HCT116 (cell line): ENCODE measurements around the gene EXOC4. TPM values are rescaled to one million over a fixed set of nuclear protein-coding genes. Genes with fewer than 3 reads are reported as not detected.

Experiments
- ATAC-seq: fragments of 200-7000 bp; cut with Tn5 transposase; 2 replicates; pipeline ENCODE4 v1.9.1; 2020; ENCODE audit warnings: mild to moderate bottlenecking, moderate library complexity
- BruUV-seq: library from RNA; stranded (reverse); fragments of 400-500 nt; replicated peaks from 2 replicates; lab custom pipeline; 2021; lab: Mats Ljungman, UMichigan
- CTCF ChIA-PET: fragments of 300-600 bp; sonication (Branson Sonifier 250); formaldehyde crosslinking; loops from one replicate; lab custom pipeline; 2021; ENCODE audit warnings: antibody characterized with exemption; lab: Charles Lee
- POLR2A ChIA-PET: fragments of 300-600, 350-600 bp; sonication (Branson Sonifier 250); formaldehyde crosslinking; loops from one replicate; lab custom pipeline; 2021; ENCODE audit warnings: antibody characterized with exemption; lab: Charles Lee
- RAD21 ChIA-PET, 2 experiments: fragments of 300-600 bp; sonication (Branson Sonifier 250); formaldehyde crosslinking; loops; one replicate each; lab custom pipeline; 2023; ENCODE audit warnings: low total read pairs in 2 of 2; ENCODE audit not compliant: uncharacterized antibody in 2 of 2, unreplicated experiment in 2 of 2, low non-redundant PET in 1 of 2; lab: Charles Lee
- DNase-seq: peaks from one replicate; pipeline ENCODE4 v3.0.0-alpha.2; 2010; ENCODE audit warnings: low read depth, low spot score
- H2AFZ ChIP-seq: fragments of 200-600 bp; shearing (Covaris generic), sonication (generic); 2 replicates; pipeline ENCODE4 v1.6.1; 2017; ENCODE audit warnings: low read depth, mixed run types, mixed read lengths, antibody characterized with exemption, low read length; ENCODE audit not compliant: poor library complexity, severe bottlenecking
- H3K27ac ChIP-seq: 2 replicates; pipeline ENCODE4 v1.5.1; 2012; ENCODE audit warnings: low read depth, low read length
- H3K27me3 ChIP-seq: fragments of 200-600 bp; sonication (generic); 2 replicates; pipeline ENCODE4 v1.6.1; 2016; ENCODE audit warnings: mixed run types, low read length, mixed read lengths; ENCODE audit not compliant: insufficient read depth
- H3K36me3 ChIP-seq, 2 experiments: fragments of 200-500 bp in 1 of 2; fragments of 200-600 bp in 1 of 2; sonication (Bioruptor generic) in 1 of 2; sonication (generic) in 1 of 2; 2 replicates each; pipeline versions ENCODE4 v1.5.1 to v1.6.1; 2014 to 2016; ENCODE audit warnings: low read length in 2 of 2, inconsistent platforms in 1 of 2, mixed read lengths in 1 of 2, mixed run types in 1 of 2; ENCODE audit not compliant: insufficient read depth in 2 of 2, control insufficient read depth in 1 of 2
- H3K4me1 ChIP-seq, 2 experiments: fragments of 200-600 bp in 1 of 2; sonication (generic) in 1 of 2; 2 replicates each; pipeline versions ENCODE4 v1.5.1 to v1.6.1; 2012 to 2017; ENCODE audit warnings: low read length in 2 of 2, inconsistent platforms in 1 of 2, mild to moderate bottlenecking in 1 of 2, mixed read lengths in 1 of 2, mixed run types in 1 of 2, moderate library complexity in 1 of 2; ENCODE audit not compliant: insufficient read depth in 2 of 2, control insufficient read depth in 1 of 2
- H3K4me2 ChIP-seq: fragments of 200-600 bp; sonication (generic); 2 replicates; pipeline ENCODE4 v1.6.1; 2017; ENCODE audit warnings: mixed run types, low read length, mixed read lengths
- H3K4me3 ChIP-seq, 2 experiments: fragments of 200-600 bp in 1 of 2; sonication (generic) in 1 of 2; replicated peaks in 1 of 2; 2 replicates each; pipeline ENCODE4 v1.5.1; 2011 to 2016; ENCODE audit warnings: low read length in 2 of 2, control low read depth in 1 of 2, low read depth in 1 of 2, mild to moderate bottlenecking in 1 of 2, mixed read lengths in 1 of 2, mixed run types in 1 of 2
- H3K79me2 ChIP-seq: fragments of 200-600 bp; sonication (generic); 2 replicates; pipeline ENCODE4 v1.6.1; 2017; ENCODE audit warnings: mild to moderate bottlenecking, mixed run types, low read length, moderate library complexity, mixed read lengths; ENCODE audit not compliant: insufficient read depth
- H3K9ac ChIP-seq: fragments of 200-600 bp; sonication (generic); 2 replicates; pipeline ENCODE4 v1.6.1; 2016; ENCODE audit warnings: low read length, mixed read lengths
- H3K9me2 ChIP-seq: fragments of 200-600 bp; sonication (generic), shearing (Covaris generic); 2 replicates; pipeline ENCODE4 v1.6.1; 2017; ENCODE audit warnings: mixed run types, mild to moderate bottlenecking, moderate library complexity; ENCODE audit not compliant: insufficient read depth
- H3K9me3 ChIP-seq, 2 experiments: fragments of 200-500 bp in 1 of 2; fragments of 200-600 bp in 1 of 2; sonication (Bioruptor generic) in 1 of 2; sonication (generic) in 1 of 2; 2 replicates each; pipeline ENCODE4 v1.6.1; 2014 to 2017; ENCODE audit warnings: low read length in 2 of 2, mixed read lengths in 2 of 2, inconsistent platforms in 1 of 2, low read depth in 1 of 2, mild to moderate bottlenecking in 1 of 2, mixed run types in 1 of 2, moderate library complexity in 1 of 2; ENCODE audit not compliant: control insufficient read depth in 1 of 2, insufficient read depth in 1 of 2
- H4K20me1 ChIP-seq: fragments of 200-600 bp; sonication (generic), shearing (Covaris generic); 2 replicates; pipeline ENCODE4 v1.6.1; 2017; ENCODE audit warnings: mixed run types, mild to moderate bottlenecking, moderate library complexity; ENCODE audit not compliant: insufficient read depth
- CEBPB ChIP-seq: IDR thresholded peaks from 2 replicates; pipeline ENCODE4 v1.6.1; 2012; ENCODE audit warnings: low read depth
- ELF1 ChIP-seq: IDR thresholded peaks from 2 replicates; pipeline ENCODE4 v1.6.1; 2012; ENCODE audit warnings: low read depth, borderline replicate concordance
- EZH2 ChIP-seq: fragments of 200-600 bp; sonication (generic); IDR thresholded peaks from 2 replicates; pipeline ENCODE4 v1.6.1; 2017; ENCODE audit warnings: antibody characterized with exemption, mixed run types
- FOSL1 ChIP-seq: IDR thresholded peaks from 2 replicates; pipeline ENCODE4 v1.6.1; 2012; ENCODE audit warnings: low read depth
- JUND ChIP-seq: IDR thresholded peaks from 2 replicates; pipeline ENCODE4 v1.6.1; 2012
- POLR2A ChIP-seq: IDR thresholded peaks from 2 replicates; pipeline ENCODE4 v1.7.0; 2011; ENCODE audit warnings: borderline replicate concordance; ENCODE audit not compliant: insufficient read depth, insufficient read length; ENCODE audit errors: extremely low read depth
- POLR2AphosphoS5 ChIP-seq: IDR thresholded peaks from 2 replicates; pipeline ENCODE4 v1.6.1; 2011; ENCODE audit warnings: mild to moderate bottlenecking, low read depth, low read length, moderate library complexity
- RAD21 ChIP-seq: IDR thresholded peaks from 2 replicates; pipeline ENCODE4 v1.6.1; 2012; ENCODE audit warnings: low read depth, mild to moderate bottlenecking
- SIN3A ChIP-seq: IDR thresholded peaks from 2 replicates; pipeline ENCODE4 v1.6.1; 2012; ENCODE audit warnings: low read depth
- SP1 ChIP-seq: IDR thresholded peaks from 2 replicates; pipeline ENCODE4 v1.6.1; 2012; ENCODE audit warnings: low read depth
- SRF ChIP-seq: IDR thresholded peaks from 2 replicates; pipeline ENCODE4 v1.6.1; 2012; ENCODE audit warnings: low read depth
- YY1 ChIP-seq: IDR thresholded peaks from 2 replicates; pipeline ENCODE4 v1.6.1; 2011; ENCODE audit warnings: low read length, low read depth, moderate library complexity, mild to moderate bottlenecking; ENCODE audit not compliant: insufficient replicate concordance; ENCODE audit errors: extremely low read depth
- ZFX ChIP-seq: fragments of 450-650 bp; IDR thresholded peaks from 2 replicates; pipeline ENCODE4 v1.6.1; 2017
- ZNF274 ChIP-seq: fragments of 200-500 bp; sonication (Bioruptor generic); IDR thresholded peaks from 2 replicates; pipeline ENCODE4 v1.6.1; 2014; ENCODE audit warnings: mild to moderate bottlenecking, low read depth, low read length, inconsistent platforms
- intact Hi-C: fragments of 100-400 bp; cut with micrococcal nuclease; formaldehyde crosslinking; loops from 2 replicates; pipeline ENCODE4 v1.10.0; 2022
- total RNA-seq: library from RNA; stranded (reverse); gene quantifications from one replicate; pipeline ENCODE4 v1.2.1, GENCODE V29; 2021; ENCODE audit not compliant: unreplicated experiment
- TF ChIP-seq, protein P1 (sequence below): IDR thresholded peaks from 2 replicates; pipeline ENCODE4 v1.6.1; 2012
- TF ChIP-seq, protein P2 (sequence below): IDR thresholded peaks from 2 replicates; pipeline ENCODE4 v1.6.1; 2011; ENCODE audit warnings: mild to moderate bottlenecking, low read length, moderate library complexity; ENCODE audit not compliant: insufficient replicate concordance; ENCODE audit errors: extremely low read depth
- TF ChIP-seq, protein P3 (sequence below): IDR thresholded peaks from 2 replicates; pipeline ENCODE4 v1.6.1; 2012; ENCODE audit warnings: low read depth
- TF ChIP-seq, protein P4 (sequence below): IDR thresholded peaks from 2 replicates; pipeline ENCODE4 v1.6.1; 2012
- TF ChIP-seq, protein P5 (sequence below), 3 experiments: fragments of 200-600 bp in 1 of 3; sonication (generic) in 1 of 3; IDR thresholded peaks in 2 of 3; conservative IDR thresholded peaks in 1 of 3; 2 replicates each; pipeline ENCODE4 v1.5.1; 2012 to 2017; ENCODE audit warnings: low read depth in 2 of 3, low read length in 2 of 3, antibody characterized with exemption in 1 of 3, borderline replicate concordance in 1 of 3, control low read depth in 1 of 3, mild to moderate bottlenecking in 1 of 3, mixed read lengths in 1 of 3, mixed run types in 1 of 3, moderate library complexity in 1 of 3; ENCODE audit not compliant: insufficient read depth in 1 of 3

Gene EXOC4
- total RNA-seq, 1 experiment from 2014 or later, result 40.3 TPM

DNA sequence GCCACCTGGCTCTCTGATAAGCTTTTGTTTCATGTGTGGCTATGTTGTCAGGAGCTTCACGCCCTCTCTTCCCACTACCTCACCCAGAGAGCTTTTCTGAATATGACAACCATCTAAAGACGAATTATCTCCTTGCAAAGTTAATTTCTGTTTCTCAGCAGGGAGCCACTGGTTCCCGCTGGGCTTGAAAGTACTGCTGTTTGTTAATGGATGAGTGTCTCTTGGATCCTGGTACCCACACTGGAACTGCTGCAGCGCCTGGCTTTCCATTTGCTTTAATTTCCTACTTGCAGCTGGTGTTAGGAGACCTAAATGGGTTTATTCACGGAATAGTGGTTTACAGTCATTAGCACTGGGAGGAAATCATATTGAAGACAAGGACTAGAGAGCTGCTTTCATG, 606.4 kb downstream of the EXOC4 start:
- Histone ChIP-seq H3K36me3 (no peaks in the 10 kb centered on the region), H3K27ac (no peak overlapping the region), H3K4me1 (peaks cover 0 to under 1% of the 10 kb centered on the region in 2 experiments; a peak in 2 of 4 replicates), H3K4me3 (no peak overlapping the region), H3K9ac (no peak overlapping the region), H3K9me3 (no peaks in the 10 kb centered on the region), H4K20me1 (no peaks in the 10 kb centered on the region), H3K9me2 (no peaks in the 10 kb centered on the region), H3K4me2 (no peak overlapping the region), H3K27me3 (no peaks in the 10 kb centered on the region), H2AFZ (no peak overlapping the region), H3K79me2 (no peaks in the 10 kb centered on the region)
- no TSS peak for BruUV-seq
- ATAC-seq, result no peak
- intact Hi-C loops, result loop anchor here (10.0 kb wide), 1 partner anchor 466 kb away; no protein-coding TSS in a partner anchor
- RAD21 ChIA-PET, result no interaction called here
- CTCF ChIA-PET, result no interaction called here
- no peak for DNase-seq
- TF ChIP-seq ZFX (no peak), CEBPB (no peak), SP1 (no peak), YY1 (no peak), POLR2A (no peak), POLR2AphosphoS5 (no peak), ELF1 (no peak), EZH2 (no peak), SRF (no peak), FOSL1 (no peak), JUND (no peak), SIN3A (no peak), ZNF274 (no peak), RAD21 (no peak)
- TF ChIP-seq, protein P1, sequence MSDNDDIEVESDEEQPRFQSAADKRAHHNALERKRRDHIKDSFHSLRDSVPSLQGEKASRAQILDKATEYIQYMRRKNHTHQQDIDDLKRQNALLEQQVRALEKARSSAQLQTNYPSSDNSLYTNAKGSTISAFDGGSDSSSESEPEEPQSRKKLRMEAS, result no peak
- TF ChIP-seq, protein P2, sequence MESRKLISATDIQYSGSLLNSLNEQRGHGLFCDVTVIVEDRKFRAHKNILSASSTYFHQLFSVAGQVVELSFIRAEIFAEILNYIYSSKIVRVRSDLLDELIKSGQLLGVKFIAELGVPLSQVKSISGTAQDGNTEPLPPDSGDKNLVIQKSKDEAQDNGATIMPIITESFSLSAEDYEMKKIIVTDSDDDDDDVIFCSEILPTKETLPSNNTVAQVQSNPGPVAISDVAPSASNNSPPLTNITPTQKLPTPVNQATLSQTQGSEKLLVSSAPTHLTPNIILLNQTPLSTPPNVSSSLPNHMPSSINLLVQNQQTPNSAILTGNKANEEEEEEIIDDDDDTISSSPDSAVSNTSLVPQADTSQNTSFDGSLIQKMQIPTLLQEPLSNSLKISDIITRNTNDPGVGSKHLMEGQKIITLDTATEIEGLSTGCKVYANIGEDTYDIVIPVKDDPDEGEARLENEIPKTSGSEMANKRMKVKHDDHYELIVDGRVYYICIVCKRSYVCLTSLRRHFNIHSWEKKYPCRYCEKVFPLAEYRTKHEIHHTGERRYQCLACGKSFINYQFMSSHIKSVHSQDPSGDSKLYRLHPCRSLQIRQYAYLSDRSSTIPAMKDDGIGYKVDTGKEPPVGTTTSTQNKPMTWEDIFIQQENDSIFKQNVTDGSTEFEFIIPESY, result no peak
- TF ChIP-seq, protein P3, sequence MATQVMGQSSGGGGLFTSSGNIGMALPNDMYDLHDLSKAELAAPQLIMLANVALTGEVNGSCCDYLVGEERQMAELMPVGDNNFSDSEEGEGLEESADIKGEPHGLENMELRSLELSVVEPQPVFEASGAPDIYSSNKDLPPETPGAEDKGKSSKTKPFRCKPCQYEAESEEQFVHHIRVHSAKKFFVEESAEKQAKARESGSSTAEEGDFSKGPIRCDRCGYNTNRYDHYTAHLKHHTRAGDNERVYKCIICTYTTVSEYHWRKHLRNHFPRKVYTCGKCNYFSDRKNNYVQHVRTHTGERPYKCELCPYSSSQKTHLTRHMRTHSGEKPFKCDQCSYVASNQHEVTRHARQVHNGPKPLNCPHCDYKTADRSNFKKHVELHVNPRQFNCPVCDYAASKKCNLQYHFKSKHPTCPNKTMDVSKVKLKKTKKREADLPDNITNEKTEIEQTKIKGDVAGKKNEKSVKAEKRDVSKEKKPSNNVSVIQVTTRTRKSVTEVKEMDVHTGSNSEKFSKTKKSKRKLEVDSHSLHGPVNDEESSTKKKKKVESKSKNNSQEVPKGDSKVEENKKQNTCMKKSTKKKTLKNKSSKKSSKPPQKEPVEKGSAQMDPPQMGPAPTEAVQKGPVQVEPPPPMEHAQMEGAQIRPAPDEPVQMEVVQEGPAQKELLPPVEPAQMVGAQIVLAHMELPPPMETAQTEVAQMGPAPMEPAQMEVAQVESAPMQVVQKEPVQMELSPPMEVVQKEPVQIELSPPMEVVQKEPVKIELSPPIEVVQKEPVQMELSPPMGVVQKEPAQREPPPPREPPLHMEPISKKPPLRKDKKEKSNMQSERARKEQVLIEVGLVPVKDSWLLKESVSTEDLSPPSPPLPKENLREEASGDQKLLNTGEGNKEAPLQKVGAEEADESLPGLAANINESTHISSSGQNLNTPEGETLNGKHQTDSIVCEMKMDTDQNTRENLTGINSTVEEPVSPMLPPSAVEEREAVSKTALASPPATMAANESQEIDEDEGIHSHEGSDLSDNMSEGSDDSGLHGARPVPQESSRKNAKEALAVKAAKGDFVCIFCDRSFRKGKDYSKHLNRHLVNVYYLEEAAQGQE, result no peak
- TF ChIP-seq, protein P4, sequence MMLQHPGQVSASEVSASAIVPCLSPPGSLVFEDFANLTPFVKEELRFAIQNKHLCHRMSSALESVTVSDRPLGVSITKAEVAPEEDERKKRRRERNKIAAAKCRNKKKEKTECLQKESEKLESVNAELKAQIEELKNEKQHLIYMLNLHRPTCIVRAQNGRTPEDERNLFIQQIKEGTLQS, result no peak
- TF ChIP-seq, protein P5, sequence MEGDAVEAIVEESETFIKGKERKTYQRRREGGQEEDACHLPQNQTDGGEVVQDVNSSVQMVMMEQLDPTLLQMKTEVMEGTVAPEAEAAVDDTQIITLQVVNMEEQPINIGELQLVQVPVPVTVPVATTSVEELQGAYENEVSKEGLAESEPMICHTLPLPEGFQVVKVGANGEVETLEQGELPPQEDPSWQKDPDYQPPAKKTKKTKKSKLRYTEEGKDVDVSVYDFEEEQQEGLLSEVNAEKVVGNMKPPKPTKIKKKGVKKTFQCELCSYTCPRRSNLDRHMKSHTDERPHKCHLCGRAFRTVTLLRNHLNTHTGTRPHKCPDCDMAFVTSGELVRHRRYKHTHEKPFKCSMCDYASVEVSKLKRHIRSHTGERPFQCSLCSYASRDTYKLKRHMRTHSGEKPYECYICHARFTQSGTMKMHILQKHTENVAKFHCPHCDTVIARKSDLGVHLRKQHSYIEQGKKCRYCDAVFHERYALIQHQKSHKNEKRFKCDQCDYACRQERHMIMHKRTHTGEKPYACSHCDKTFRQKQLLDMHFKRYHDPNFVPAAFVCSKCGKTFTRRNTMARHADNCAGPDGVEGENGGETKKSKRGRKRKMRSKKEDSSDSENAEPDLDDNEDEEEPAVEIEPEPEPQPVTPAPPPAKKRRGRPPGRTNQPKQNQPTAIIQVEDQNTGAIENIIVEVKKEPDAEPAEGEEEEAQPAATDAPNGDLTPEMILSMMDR (IDR thresholded peaks at IDR 0.05 in 2 of 3, conservative IDR thresholded peaks at IDR 0.05 in 1 of 3; ENCODE audit: borderline replicate concordance in 1 of 3, insufficient read depth in 1 of 3, low read depth in 2 of 3, low read length in 2 of 3), result no peak
- POLR2A ChIA-PET, result no interaction called here
